Frontal cortex (tissue), 4 donors: Measurements from ENCODE around the gene CENPVL3. TPM values are rescaled to one million over a fixed set of nuclear protein-coding genes. Genes with fewer than 3 reads are reported as not detected.
"Not testable (repeated sequence)": the region's sequence is repeated elsewhere in the genome, so short reads cannot be mapped to it uniquely, and the experiment has no call there.

Source experiments
- DNase-seq, 2 donors: peaks; one replicate each; pipeline ENCODE4 v3.0.0; 2012; ENCODE audit warnings: low spot score in 2 of 2
- FAIRE-seq: peaks from 2 replicates; lab custom pipeline; 2012; peaks lifted over from hg19 to GRCh38; lab: Jason Lieb, UNC
- total RNA-seq: library from RNA; depleted of rRNA; stranded (reverse); fragments of >200 nt; gene quantifications from one replicate; pipeline ENCODE4 v1.2.3, GENCODE V29; 2014
- donor health status: control.
- donor health status: control.
- donor health status: control.

CENPVL3 gene
- total RNA-seq: 2.4 TPM

- DNase-seq, FAIRE-seq: not testable (repeated sequence)
Measured at GRCh38 chrX:51618241-51619155, at the start of gene CENPVL3. Gene CENPVL3, minus strand, starts transcription at chrX:51618912. Its CDS starts 39 bp downstream, at chrX:51618873.

GRCh38 chrX:51665981-51666380 is 47.3 kb upstream of the CENPVL3 start:
- FAIRE-seq: no peak
- no peak for DNase-seq

GRCh38 chrX:51643377-51643776 is 24.7 kb upstream of the CENPVL3 start:
- no peak for DNase-seq

GRCh38 chrX:51641421-51642021 is 22.8 kb upstream of the CENPVL3 start:
- no peak for FAIRE-seq
- DNase-seq: peak in 1 of 2 donors; percentile 27

More at GRCh38 chrX:51643377-51643776, 24.7 kb upstream of the CENPVL3 start:
- FAIRE-seq: no peak

- not testable (repeated sequence) for FAIRE-seq, DNase-seq
Measured at GRCh38 chrX:51636511-51636910, 17.8 kb upstream of the CENPVL3 start.

- FAIRE-seq: no peak
Measured at GRCh38 chrX:51614353-51615012, 4.2 kb downstream of the CENPVL3 start.

GRCh38 chrX:51608766-51609165 is 9.9 kb downstream of the CENPVL3 start:
- no peak for DNase-seq
- FAIRE-seq: no peak

More at GRCh38 chrX:51614353-51615012, 4.2 kb downstream of the CENPVL3 start:
- DNase-seq: peak in 1 of 2 donors; percentile 6

- FAIRE-seq (no peak), DNase-seq (no peak)
Measured at GRCh38 chrX:51608126-51608525, 10.6 kb downstream of the CENPVL3 start.

GRCh38 chrX:51606446-51606845 is 12.3 kb downstream of the CENPVL3 start:
- DNase-seq: no peak
- no peak for FAIRE-seq

- no peak for FAIRE-seq
- DNase-seq: no peak
Measured at GRCh38 chrX:51598899-51599298, 19.8 kb downstream of the CENPVL3 start.

GRCh38 chrX:51571874-51572273 is 46.8 kb downstream of the CENPVL3 start:
- no peak for DNase-seq
- FAIRE-seq: no peak

- DNase-seq (no peak), FAIRE-seq (no peak)
Measured at GRCh38 chrX:51569561-51569960, 49.2 kb downstream of the CENPVL3 start.

- FAIRE-seq (no peak), DNase-seq (no peak)
Measured at GRCh38 chrX:51568586-51568985, 50.1 kb downstream of the CENPVL3 start.

Other genes starting within 250 kb of the CENPVL3 start
- gene NUDT11, start 122.3 kb downstream of the CENPVL3 start, total RNA-seq: 115 TPM
- 3.3 TPM for gene CENPVL2, start 63.9 kb upstream of the CENPVL3 start, total RNA-seq
- 3.3 TPM for gene CENPVL1, start 91.6 kb upstream of the CENPVL3 start, total RNA-seq
- gene GSPT2, start 124.5 kb upstream of the CENPVL3 start, total RNA-seq: 22.8 TPM